GM12878 (cell line): ENCODE measurements around the gene SLC35E1. TPM values are rescaled to one million over a fixed set of nuclear protein-coding genes. Genes with fewer than 3 reads are reported as not detected.

ENCODE experiments used
- ATAC-seq: fragments of 200-7000 bp; cut with Tn5 transposase; 3 replicates; pipeline ENCODE4 v1.9.1; 2020; ENCODE audit warnings: mild to moderate bottlenecking, moderate library complexity
- BruUV-seq: library from RNA; stranded (reverse); fragments of 400-500 nt; replicated peaks from 2 replicates; lab custom pipeline; 2021; lab: Mats Ljungman, UMichigan
- CTCF ChIA-PET: fragments of 300-600 bp; sonication (Branson Sonifier 250); formaldehyde crosslinking; extraction: SDS; loops from one replicate; lab custom pipeline; 2021; ENCODE audit warnings: inconsistent platforms; lab: Yijun Ruan, JAX
- POLR2A ChIA-PET: fragments of 350-600 bp; formaldehyde crosslinking; extraction: SDS; loops from one replicate; lab custom pipeline; 2021; ENCODE audit warnings: inconsistent platforms; lab: Charles Lee
- RAD21 ChIA-PET: fragments of 300-600 bp; sonication (Branson Sonifier 250); formaldehyde crosslinking; loops from one replicate; lab custom pipeline; 2023; ENCODE audit warnings: antibody characterized with exemption; ENCODE audit not compliant: unreplicated experiment; lab: Charles Lee
- SMC1A ChIA-PET: fragments of 300-600 bp; sonication (Branson Sonifier 250); formaldehyde crosslinking; loops from one replicate; lab custom pipeline; 2023; ENCODE audit not compliant: unreplicated experiment, uncharacterized antibody; lab: Charles Lee
- DNase-seq: peaks from one replicate; pipeline ENCODE4 v3.0.0-alpha.2; 2011; ENCODE audit warnings: low read depth, low spot score
- FAIRE-seq: peaks from 3 replicates; lab custom pipeline; 2011; peaks lifted over from hg19 to GRCh38; lab: Jason Lieb, UNC
- H2AFZ ChIP-seq: 2 replicates; pipeline ENCODE4 v1.6.0; 2011; ENCODE audit warnings: low read depth, low read length, control low read depth; ENCODE audit not compliant: control insufficient read depth
- H3K27ac ChIP-seq: 2 replicates; pipeline ENCODE4 v1.5.1; 2011; ENCODE audit warnings: control low read depth; ENCODE audit not compliant: control insufficient read depth, insufficient read depth
- H3K27me3 ChIP-seq, 2 experiments: replicated peaks in 1 of 2; 2 replicates each; pipeline versions ENCODE4 v1.6.0 to v1.6.1; 2011; ENCODE audit warnings: low read length in 1 of 2; ENCODE audit not compliant: control insufficient read depth in 2 of 2, insufficient read depth in 2 of 2
- H3K36me3 ChIP-seq, 2 experiments: 2 replicates each; pipeline ENCODE4 v1.5.1; 2011; ENCODE audit warnings: low read length in 1 of 2; ENCODE audit not compliant: control insufficient read depth in 2 of 2, insufficient read depth in 2 of 2
- H3K4me1 ChIP-seq: 2 replicates; pipeline ENCODE4 v1.6.1; 2011; ENCODE audit warnings: mild to moderate bottlenecking, low read length, moderate library complexity, mixed read lengths; ENCODE audit not compliant: control insufficient read depth, insufficient read depth
- H3K4me2 ChIP-seq: 2 replicates; pipeline ENCODE4 v1.6.0; 2011; ENCODE audit warnings: control low read depth; ENCODE audit not compliant: control insufficient read depth, insufficient read depth
- H3K4me3 ChIP-seq: fragments of 200-600 bp; sonication (generic); 2 replicates; pipeline ENCODE4 v1.5.1; 2016
- H3K79me2 ChIP-seq: 2 replicates; pipeline ENCODE4 v1.6.0; 2011; ENCODE audit warnings: low read length; ENCODE audit not compliant: control insufficient read depth, insufficient read depth
- H3K9ac ChIP-seq: 2 replicates; pipeline ENCODE4 v1.8.0; 2011; ENCODE audit warnings: low read length, control low read depth, mixed read lengths; ENCODE audit not compliant: control insufficient read depth, insufficient read depth
- H3K9me3 ChIP-seq: replicated peaks from 3 replicates; pipeline ENCODE4 v1.5.1; 2011; ENCODE audit warnings: mild to moderate bottlenecking, low read length; ENCODE audit not compliant: control insufficient read depth, insufficient read depth
- H4K20me1 ChIP-seq: 2 replicates; pipeline ENCODE4 v1.6.0; 2011; ENCODE audit not compliant: control insufficient read depth, insufficient read depth
- ASH2L ChIP-seq: fragments of 300-600, 200-600 bp; sonication (generic); IDR thresholded peaks from 2 replicates; pipeline ENCODE4 v1.6.1; 2017; ENCODE audit warnings: low read depth, mild to moderate bottlenecking, borderline replicate concordance
- CREM ChIP-seq: IDR thresholded peaks from 2 replicates; pipeline ENCODE4 v1.6.1; 2014; ENCODE audit warnings: antibody characterized with exemption, low read depth
- EED ChIP-seq: sonication (generic); IDR thresholded peaks from 2 replicates; pipeline ENCODE4 v1.6.1; 2016; ENCODE audit warnings: antibody characterized with exemption, low read depth
- GATAD2B ChIP-seq: fragments of 450-650 bp; conservative IDR thresholded peaks from 2 replicates; pipeline ENCODE4 v1.6.1; 2017; ENCODE audit warnings: low read depth, mild to moderate bottlenecking, moderate library complexity
- HDAC2 ChIP-seq: fragments of 200-600 bp; sonication (generic); IDR thresholded peaks from 2 replicates; pipeline ENCODE4 v1.6.1; 2017
- IRF4 ChIP-seq: IDR thresholded peaks from 2 replicates; pipeline ENCODE4 v1.6.1; 2011; ENCODE audit warnings: low read depth, low read length
- MEF2B ChIP-seq: fragments of 450-650 bp; IDR thresholded peaks from 2 replicates; pipeline ENCODE4 v1.6.1; 2018; ENCODE audit warnings: mild to moderate bottlenecking, moderate library complexity; ENCODE audit not compliant: partially characterized antibody, poor library complexity, severe bottlenecking
- MTA3 ChIP-seq: IDR thresholded peaks from 2 replicates; pipeline ENCODE4 v1.6.1; 2012; ENCODE audit warnings: low read length, inconsistent platforms, borderline replicate concordance
- NBN ChIP-seq: fragments of 450-650 bp; IDR thresholded peaks from 2 replicates; pipeline ENCODE4 v1.6.1; 2016
- NRF1 ChIP-seq: conservative IDR thresholded peaks from 2 replicates; pipeline ENCODE4 v1.6.1; 2011; ENCODE audit warnings: mild to moderate bottlenecking, low read depth, low read length, improper control_type of control experiment
- PAX5 ChIP-seq: IDR thresholded peaks from 2 replicates; pipeline ENCODE4 v1.6.1; 2011; ENCODE audit warnings: low read depth, low read length, borderline replicate concordance
- SMAD1 ChIP-seq: fragments of 450-650 bp; IDR thresholded peaks from 2 replicates; pipeline ENCODE4 v1.6.1; 2018; ENCODE audit warnings: mild to moderate bottlenecking, low read depth; ENCODE audit not compliant: partially characterized antibody
- SP1 ChIP-seq: IDR thresholded peaks from one replicate; pipeline ENCODE4 v1.6.1; 2011; ENCODE audit warnings: low read depth, low read length
- STAT1 ChIP-seq: fragments of 450-650 bp; conservative IDR thresholded peaks from 2 replicates; pipeline ENCODE4 v1.6.1; 2014; ENCODE audit warnings: antibody characterized with exemption, mild to moderate bottlenecking
- TCF12 ChIP-seq: IDR thresholded peaks from 2 replicates; pipeline ENCODE4 v1.6.1; 2011; ENCODE audit warnings: low read depth, mild to moderate bottlenecking, low read length
- TCF3 ChIP-seq: IDR thresholded peaks from 2 replicates; pipeline ENCODE4 v1.6.1; 2012; ENCODE audit warnings: low read depth, mild to moderate bottlenecking, low read length, borderline replicate concordance; ENCODE audit not compliant: insufficient read depth
- WGBS: methylation state at CpG from one replicate; pipeline ENCODE4 v1.1.6; 2016; ENCODE audit warnings: low lambda C conversion rate; ENCODE audit not compliant: insufficient replicate concordance, insufficient coverage; ENCODE audit errors: missing lambda C conversion rate; 5-methylcytosine and 5-hydroxymethylcytosine counted together
- in situ Hi-C: fragments of 300-500 bp; cut with MboI; formaldehyde crosslinking; loops from 9 replicates; pipeline ENCODE4 v1.14.3; 2018; ENCODE audit warnings: mixed read lengths
- intact Hi-C: fragments of 100-400 bp; cut with micrococcal nuclease; formaldehyde crosslinking; loops from one replicate; pipeline ENCODE4 v1.14.2; 2022; ENCODE audit not compliant: unreplicated experiment
- polyA plus RNA-seq, 11 experiments: library from polyadenylated mRNA; depleted of rRNA in 4 of 11; unstranded in 6 of 11; stranded (reverse) in 5 of 11; fragments of >200 nt; fragmentation: Nextera tagmentation in 4 of 11; fragmentation: Illumina TruSeq in 1 of 11; extraction: Ambion mirVana in 4 of 11; extraction: Trizol in 1 of 11; gene quantifications; 1 replicate in 1 of 11; 2 replicates in 10 of 11; pipeline versions ENCODE4 v1.2.1 to v1.2.3, GENCODE V29; 2011 to 2016; ENCODE audit warnings: inconsistent platforms in 2 of 11, missing spikeins in 2 of 11, low read depth in 1 of 11
- total RNA-seq, 4 experiments: library from RNA; depleted of rRNA in 3 of 4; stranded (reverse); fragments of >200 nt in 3 of 4; fragmentation: Illumina TruSeq in 1 of 4; extraction: Trizol in 1 of 4; gene quantifications; 2 replicates each; pipeline versions ENCODE4 v1.2.1 to v1.2.3, GENCODE V29; 2013 to 2021
- TF ChIP-seq, protein P1 (sequence below): fragments of 450-650 bp; IDR thresholded peaks from 2 replicates; pipeline ENCODE4 v1.6.1; 2017; ENCODE audit warnings: mild to moderate bottlenecking, moderate library complexity

The SLC35E1 gene
- total and polyA plus RNA-seq, 10 of the 15 experiments (the other 5 are each of a cell fraction or from before 2014, with no cell fraction given) = 11.3 to 37.7 (median 22.1) TPM

GRCh38 chr19:16588824-16589577 lies 16.8 kb upstream of the SLC35E1 start:
- H4K20me1 ChIP-seq = no peaks in the 10 kb centered on the region; the same call in 1 of the 2 replicates
- CTCF ChIA-PET = interaction anchor here (0.6 to 9.8 kb wide), 5 partner anchors 12 to 140 kb away, joined by 3 to 83 read pairs (median 4); partner anchors contain the start of gene MED26
- FAIRE-seq = no peak
- TF ChIP-seq ASH2L (0 out of 2 replicates have a peak, but pooled peaks have one; percentile 12), TCF3 (0 out of 2 replicates have a peak, but pooled peaks have one; percentile 20), SMAD1 (peak; percentile 60), EED (0 out of 2 replicates have a peak, but pooled peaks have one; percentile 12), PAX5 (0 out of 2 replicates have a peak, but pooled peaks have one; percentile 24), IRF4 (0 out of 2 replicates have a peak, but pooled peaks have one; percentile 5), MEF2B (peak; percentile 78), NBN (0 out of 2 replicates have a peak, but pooled peaks have one; percentile 10), TCF12 (0 out of 2 replicates have a peak, but pooled peaks have one; percentile 34), STAT1 (0 out of 2 replicates have a peak, but pooled peaks have one; percentile 15), CREM (no peak), SP1 (peak; percentile 2), NRF1 (no peak), MTA3 (no peak), GATAD2B (peak; percentile 11; the same call in 1 of the 2 replicates), HDAC2 (no peak)
- TF ChIP-seq, protein P1, sequence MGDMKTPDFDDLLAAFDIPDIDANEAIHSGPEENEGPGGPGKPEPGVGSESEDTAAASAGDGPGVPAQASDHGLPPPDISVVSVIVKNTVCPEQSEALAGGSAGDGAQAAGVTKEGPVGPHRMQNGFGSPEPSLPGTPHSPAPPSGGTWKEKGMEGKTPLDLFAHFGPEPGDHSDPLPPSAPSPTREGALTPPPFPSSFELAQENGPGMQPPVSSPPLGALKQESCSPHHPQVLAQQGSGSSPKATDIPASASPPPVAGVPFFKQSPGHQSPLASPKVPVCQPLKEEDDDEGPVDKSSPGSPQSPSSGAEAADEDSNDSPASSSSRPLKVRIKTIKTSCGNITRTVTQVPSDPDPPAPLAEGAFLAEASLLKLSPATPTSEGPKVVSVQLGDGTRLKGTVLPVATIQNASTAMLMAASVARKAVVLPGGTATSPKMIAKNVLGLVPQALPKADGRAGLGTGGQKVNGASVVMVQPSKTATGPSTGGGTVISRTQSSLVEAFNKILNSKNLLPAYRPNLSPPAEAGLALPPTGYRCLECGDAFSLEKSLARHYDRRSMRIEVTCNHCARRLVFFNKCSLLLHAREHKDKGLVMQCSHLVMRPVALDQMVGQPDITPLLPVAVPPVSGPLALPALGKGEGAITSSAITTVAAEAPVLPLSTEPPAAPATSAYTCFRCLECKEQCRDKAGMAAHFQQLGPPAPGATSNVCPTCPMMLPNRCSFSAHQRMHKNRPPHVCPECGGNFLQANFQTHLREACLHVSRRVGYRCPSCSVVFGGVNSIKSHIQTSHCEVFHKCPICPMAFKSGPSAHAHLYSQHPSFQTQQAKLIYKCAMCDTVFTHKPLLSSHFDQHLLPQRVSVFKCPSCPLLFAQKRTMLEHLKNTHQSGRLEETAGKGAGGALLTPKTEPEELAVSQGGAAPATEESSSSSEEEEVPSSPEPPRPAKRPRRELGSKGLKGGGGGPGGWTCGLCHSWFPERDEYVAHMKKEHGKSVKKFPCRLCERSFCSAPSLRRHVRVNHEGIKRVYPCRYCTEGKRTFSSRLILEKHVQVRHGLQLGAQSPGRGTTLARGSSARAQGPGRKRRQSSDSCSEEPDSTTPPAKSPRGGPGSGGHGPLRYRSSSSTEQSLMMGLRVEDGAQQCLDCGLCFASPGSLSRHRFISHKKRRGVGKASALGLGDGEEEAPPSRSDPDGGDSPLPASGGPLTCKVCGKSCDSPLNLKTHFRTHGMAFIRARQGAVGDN = peak; percentile 30; the same call in 1 of the 2 replicates

More at GRCh38 chr19:16588824-16589577, 16.8 kb upstream of the SLC35E1 start:
- Histone ChIP-seq H3K27me3 (no peaks in the 10 kb centered on the region), H3K27ac (peak overlapping the region; percentile 99), H3K4me3 (peak overlapping the region; percentile 72), H3K4me1 (peaks cover 70% of the 10 kb centered on the region), H3K9me3 (no peaks in the 10 kb centered on the region), H3K79me2 (peaks cover 96% of the 10 kb centered on the region), H2AFZ (no peak overlapping the region), H3K36me3 (peaks cover 0 to 4% of the 10 kb centered on the region in 2 experiments; a peak in 1 of 4 replicates), H3K4me2 (peak overlapping the region; percentile 100), H3K9ac (peak overlapping the region; percentile 99)
- intact Hi-C loops (loop anchor here (1.0 to 5.0 kb wide), 3 partner anchors 47 to 512 kb away; partner anchors contain the start of genes CHERP, HSH2D and TPM4), in situ Hi-C loops (loop anchor here (5.0 to 25.0 kb wide), 2 partner anchors 38 to 2002 kb away; partner anchors contain the start of genes CLEC17A and MED26)
- ChIA-PET RAD21 (interaction anchor here (1.0 to 11.3 kb wide), 13 partner anchors 12 to 536 kb away, joined by 3 to 169 read pairs (median 10); partner anchors contain the start of genes CHERP, MED26, SLC35E1 and SMIM7), POLR2A (interaction anchor here (0.5 to 13.1 kb wide), 12 partner anchors 11 to 189 kb away, joined by 3 to 220 read pairs (median 4); partner anchors contain the start of genes CHERP, MED26, SLC35E1 and SMIM7), SMC1A (interaction anchor here (0.6 to 10.9 kb wide), 9 partner anchors 9 to 147 kb away, joined by 3 to 164 read pairs (median 5); partner anchors contain the start of genes MED26, SLC35E1, SMIM7 and TMEM38A)
- BruUV-seq = no TSS peak
- DNase-seq (no peak), ATAC-seq (peak; percentile 0; the same call in 2 of the 3 replicates)
- 1% methylated on average over 11 of the region's 11 CpGs for WGBS
